Measurements from ENCODE around the gene RAVER1.
A peak's percentile ranks its signal among the peaks of the same experiment; 100 is the strongest.

The RAVER1 gene

DNA sequence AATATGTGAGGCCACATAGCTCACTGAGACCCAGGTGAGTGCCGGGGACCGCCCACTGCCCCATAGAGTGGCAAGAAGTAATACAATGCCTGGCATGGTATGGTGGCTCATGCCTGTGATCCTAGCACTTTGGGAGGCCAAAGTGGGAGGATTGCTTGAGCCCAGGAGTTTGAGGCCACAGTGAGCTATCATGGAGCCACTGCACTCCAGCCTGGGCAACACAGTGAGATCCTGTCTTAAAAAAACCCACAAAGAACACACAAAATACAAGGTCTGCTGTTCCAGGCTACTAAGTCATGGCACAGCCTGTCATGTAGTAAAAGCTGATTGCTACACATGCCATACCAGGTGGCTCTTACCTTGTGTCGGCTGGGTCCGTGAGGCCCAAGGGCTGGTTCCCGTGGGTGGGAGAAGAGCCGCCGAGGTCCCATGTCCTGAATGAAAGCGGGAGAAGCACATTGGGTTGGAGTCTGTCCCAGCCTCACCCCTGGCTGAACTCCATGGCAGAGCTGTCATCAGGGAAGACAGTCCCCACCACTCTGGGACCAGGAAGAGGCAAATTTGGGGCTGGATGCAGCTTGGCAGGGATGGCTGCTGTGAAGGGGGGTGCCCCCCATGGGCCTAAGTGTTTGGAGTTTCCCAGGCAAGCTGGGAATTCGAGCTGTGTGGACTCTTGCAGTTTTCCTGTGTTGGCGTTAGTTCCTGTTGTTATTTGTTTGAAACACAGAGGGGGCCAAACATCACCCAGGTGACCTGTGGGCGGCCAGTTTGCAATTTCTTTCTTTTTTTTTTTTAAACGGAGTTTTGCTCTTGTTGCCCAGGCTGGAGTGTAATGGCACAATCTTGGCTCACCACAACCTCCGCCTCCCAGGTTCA lies 14.3 kb downstream of the RAVER1 start:
- TF ChIP-seq ZFX (IDR thresholded peaks at IDR 0.05) (no peak), CTCF (conservative IDR thresholded peaks at IDR 0.05) (no peak)
- H3K27ac ChIP-seq = no peak overlapping the region

- TF ChIP-seq ZFX (IDR thresholded peaks at IDR 0.05) (no peak), CTCF (conservative IDR thresholded peaks at IDR 0.05) (no peak)
- no peak overlapping the region for H3K27ac ChIP-seq
Observed at GRCh38 chr19:10317857-10318462, 15.4 kb downstream of the RAVER1 start.

- TF ChIP-seq CTCF (conservative IDR thresholded peaks at IDR 0.05) (no peak), ZFX (IDR thresholded peaks at IDR 0.05) (no peak)
- peak overlapping the region; percentile 74 for H3K27ac ChIP-seq
Observed at GRCh38 chr19:10317045-10317856, 16.1 kb downstream of the RAVER1 start.

DNA sequence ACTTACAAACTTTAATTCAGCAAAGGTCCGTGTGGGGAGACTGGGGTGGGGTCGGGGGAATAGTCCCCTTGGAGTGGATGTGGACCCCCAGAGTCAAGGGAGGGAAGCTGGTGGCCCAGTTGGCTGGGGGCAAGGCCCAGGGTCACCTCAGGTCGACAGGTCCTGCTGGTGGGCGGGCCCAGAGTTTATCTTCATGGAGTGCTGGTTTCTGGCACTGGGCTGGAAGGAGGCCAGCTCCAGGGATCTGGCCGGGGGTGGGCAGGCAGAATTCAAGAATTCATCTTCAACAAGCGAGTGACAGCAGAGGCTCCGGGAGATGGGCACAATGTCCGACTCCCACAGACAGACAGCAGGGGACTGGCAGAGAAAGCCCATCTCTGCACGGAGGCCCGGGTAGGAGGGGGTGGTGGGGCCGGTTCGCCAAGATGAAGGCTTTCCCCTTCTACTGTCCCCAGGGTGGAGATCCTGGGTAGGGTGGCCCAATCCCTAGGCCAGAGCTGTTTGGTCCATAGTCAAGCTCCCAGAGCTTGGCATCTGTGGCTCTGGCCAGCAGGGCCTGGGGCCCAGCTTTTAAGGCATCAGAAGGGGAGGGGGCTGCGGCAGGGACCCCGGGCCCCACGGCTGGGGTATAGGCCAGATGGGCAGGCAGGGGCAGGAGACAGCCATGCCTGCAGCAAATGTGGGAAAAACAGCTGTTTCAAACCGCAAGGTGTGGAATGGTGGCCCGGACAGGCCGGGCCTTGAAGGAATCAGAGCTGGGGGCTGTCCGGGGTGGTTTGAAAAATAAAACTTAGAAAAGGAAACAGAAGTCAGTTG lies 16.9 kb downstream of the RAVER1 start:
- peak overlapping the region; percentile 74 for H3K27ac ChIP-seq
- no peak for TF ChIP-seq ZFX (IDR thresholded peaks at IDR 0.05)

GRCh38 chr19:10315335-10316214 lies 17.8 kb downstream of the RAVER1 start, which contains the start of gene FDX2:
Gene FDX2 (minus strand): TSS chr19:10316015. CDS start chr19:10315996, 19 bp downstream.
- TF ChIP-seq CTCF (conservative IDR thresholded peaks at IDR 0.05) (no peak), ZFX (IDR thresholded peaks at IDR 0.05) (peak; percentile 63; the same call in 1 of the 2 replicates)
- peak within 1 kb of the TSS; percentile 74 for H3K27ac ChIP-seq

DNA sequence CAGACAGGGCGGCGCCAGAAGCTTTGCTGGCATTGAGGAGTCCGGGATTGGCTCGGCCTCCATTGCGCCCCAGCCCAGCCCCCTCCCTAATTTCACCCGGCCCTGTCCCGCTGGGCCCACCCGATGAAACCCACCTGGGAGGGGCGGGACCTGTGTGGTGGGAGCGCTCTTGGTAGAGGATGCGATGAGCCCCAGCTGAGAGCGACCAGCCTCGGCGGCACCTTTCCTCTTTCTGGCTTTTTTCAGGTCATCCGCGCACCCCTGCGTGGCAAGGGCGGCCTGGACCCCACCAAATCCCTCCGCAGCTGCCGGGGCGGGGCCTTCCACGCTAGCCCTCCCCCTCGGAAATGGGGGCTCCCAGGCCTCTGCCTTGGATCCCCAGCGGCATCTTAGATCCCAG lies 23.9 kb downstream of the RAVER1 start, which contains the start of gene ZGLP1:
Gene ZGLP1 (minus strand): TSS at position 393 of the 400 bp plus-strand sequence.
- no peak for TF ChIP-seq CTCF (conservative IDR thresholded peaks at IDR 0.05)
- TF ChIP-seq ZFX (IDR thresholded peaks at IDR 0.05) = no peak
- no peak within 1 kb of the TSS for H3K27ac ChIP-seq
